GM18867 (cell line): ENCODE measurements around the gene SENP1.
"Not testable (repeated sequence)": the region's sequence is repeated elsewhere in the genome, so short reads cannot be mapped to it uniquely, and the experiment has no call there.

Experiments
- ATAC-seq: cut with Tn5 transposase; IDR thresholded peaks from one replicate; pipeline ENCODE4 v1.9.1; 2021; ENCODE audit warnings: mild to moderate bottlenecking, moderate library complexity; ENCODE audit not compliant: unreplicated experiment

The SENP1 gene

GRCh38 chr12:48105867-48106680 lies at the start of gene SENP1:
Gene SENP1 (minus strand): TSS chr12:48106079. CDS start chr12:48101472, 4,607 bp downstream.
- peak; percentile 75 for ATAC-seq

GRCh38 chr12:48151103-48151771 lies 45.4 kb upstream of the SENP1 start:
- no peak for ATAC-seq

GRCh38 chr12:48145981-48146380 lies 40.1 kb upstream of the SENP1 start:
- no peak for ATAC-seq

- ATAC-seq, result no peak
Measured at GRCh38 chr12:48143898-48144297, 38.0 kb upstream of the SENP1 start.

- no peak for ATAC-seq
Measured at GRCh38 chr12:48142818-48143674, 37.2 kb upstream of the SENP1 start.

GRCh38 chr12:48135027-48135426 lies 29.1 kb upstream of the SENP1 start:
- ATAC-seq, result no peak

GRCh38 chr12:48132826-48133225 lies 26.9 kb upstream of the SENP1 start:
- ATAC-seq, result no peak

- ATAC-seq, result no peak
Measured at GRCh38 chr12:48131517-48131916, 25.6 kb upstream of the SENP1 start.

GRCh38 chr12:48129376-48129775 lies 23.5 kb upstream of the SENP1 start:
- no peak for ATAC-seq

- ATAC-seq, result no peak
Measured at GRCh38 chr12:48128800-48129199, 22.9 kb upstream of the SENP1 start.

- ATAC-seq, result no peak
Measured at GRCh38 chr12:48126953-48127630, 21.2 kb upstream of the SENP1 start.

- ATAC-seq, result no peak
Measured at GRCh38 chr12:48125985-48126384, 20.1 kb upstream of the SENP1 start.

- ATAC-seq, result not testable (repeated sequence)
Measured at GRCh38 chr12:48125542-48125941, 19.7 kb upstream of the SENP1 start.

GRCh38 chr12:48123169-48123568 lies 17.3 kb upstream of the SENP1 start:
- no peak for ATAC-seq

GRCh38 chr12:48122065-48122834 lies 16.4 kb upstream of the SENP1 start:
- no peak for ATAC-seq

GRCh38 chr12:48121522-48121921 lies 15.6 kb upstream of the SENP1 start:
- no peak for ATAC-seq

GRCh38 chr12:48119834-48120195 lies 13.9 kb upstream of the SENP1 start:
- peak; percentile 4 for ATAC-seq

GRCh38 chr12:48119078-48119833 lies 13.4 kb upstream of the SENP1 start, which contains the start of gene PFKM:
Gene PFKM (plus strand): TSS chr12:48119364. CDS start chr12:48122775, 3,411 bp downstream.
- ATAC-seq, result peak; percentile 99

- no peak for ATAC-seq
Measured at GRCh38 chr12:48118284-48118871, 12.5 kb upstream of the SENP1 start.
